Testis (tissue), 3 donors: ENCODE results near the gene PTPRN2. TPM values are rescaled to one million over a fixed set of nuclear protein-coding genes. Genes with fewer than 3 reads are reported as not detected.

Source experiments
- DNase-seq: peaks from one replicate; pipeline ENCODE4 v3.0.0-alpha.2; 2019
- H3K27ac ChIP-seq, 2 donors: fragments of 200-600 bp; sonication (generic); one replicate each; pipeline ENCODE4 v1.5.1; 2019
- H3K27me3 ChIP-seq: fragments of 200-600 bp; sonication (generic); one replicate; pipeline ENCODE4 v1.5.1; 2019
- H3K36me3 ChIP-seq: fragments of 200-600 bp; sonication (generic); one replicate; pipeline ENCODE4 v1.5.1; 2017; ENCODE audit warnings: low read depth; ENCODE audit errors: missing control alignments
- H3K4me1 ChIP-seq: fragments of 200-600 bp; sonication (generic); one replicate; pipeline ENCODE4 v1.5.1; 2019
- H3K4me3 ChIP-seq, 2 donors: fragments of 200-600 bp; sonication (generic); one replicate each; pipeline ENCODE4 v1.5.1; 2017 to 2019
- H3K9me3 ChIP-seq: fragments of 200-600 bp; sonication (generic); one replicate; pipeline ENCODE4 v1.5.1; 2017
- CTCF ChIP-seq, 3 experiments: fragments of 450-650 bp in 2 of 3; fragments of 200-600 bp in 1 of 3; sonication (generic) in 1 of 3; IDR thresholded peaks; one replicate each; pipeline ENCODE4 v1.5.1; 2016 to 2019; ENCODE audit warnings: antibody characterized with exemption in 3 of 3, mild to moderate bottlenecking in 2 of 3, moderate library complexity in 1 of 3
- POLR2A ChIP-seq: fragments of 450-650 bp; IDR thresholded peaks from one replicate; pipeline ENCODE4 v1.6.1; 2017; ENCODE audit warnings: antibody characterized with exemption, mild to moderate bottlenecking, moderate library complexity
- WGBS, 2 donors: methylation state at CpG; one replicate each; pipeline ENCODE4 v1.1.5; 2018; 5-methylcytosine and 5-hydroxymethylcytosine counted together
- intact Hi-C: fragments of 100-400 bp; cut with DNase I; formaldehyde crosslinking; loops from one replicate; pipeline ENCODE4 v1.15.1; 2023; ENCODE audit warnings: low total_unique reads
- polyA plus RNA-seq: library from polyadenylated mRNA; stranded (reverse); fragments of 350-450 nt; fragmentation: Illumina TruSeq; extraction: RNeasy Lipid Tissue Mini Kit (QIAGEN cat#74804); gene quantifications from one replicate; pipeline ENCODE4 v1.2.3, GENCODE V29; 2014; ENCODE audit warnings: low read depth, low replicate concordance; ENCODE audit not compliant: insufficient read depth
- total RNA-seq, 2 donors: library from RNA; depleted of rRNA; stranded (reverse); fragments of >200 nt; gene quantifications; one replicate each; pipeline ENCODE4 v1.2.3, GENCODE V29; 2016

PTPRN2 gene
- total and polyA plus RNA-seq, 3 donors from 2014 or later, result 9.3 to 10.8 (median 9.8) TPM

GRCh38 chr7:157694376-157694665, 893.3 kb downstream of the PTPRN2 start:
- 32 to 44% methylated on average over 6 of the region's 6 CpGs for WGBS, 2 donors
- Histone ChIP-seq H3K4me1 (peaks cover 3% of the 10 kb centered on the region), H3K27me3 (no peaks in the 10 kb centered on the region), H3K9me3 (no peaks in the 10 kb centered on the region), H3K27ac (no peak overlapping the region), H3K36me3 (no peaks in the 10 kb centered on the region), H3K4me3 (no peak overlapping the region)
- TF ChIP-seq POLR2A (no peak), CTCF (IDR thresholded peaks at IDR 0.05) (no peak)
- no peak for DNase-seq
- intact Hi-C loops, result no loop called here

GRCh38 chr7:157693521-157694375, 893.9 kb downstream of the PTPRN2 start:
- WGBS, 2 donors, result 14 to 24% methylated on average over 17 to 43 of the region's 64 CpGs
- intact Hi-C loops, result no loop called here
- Histone ChIP-seq H3K27me3 (no peaks in the 10 kb centered on the region), H3K36me3 (no peaks in the 10 kb centered on the region), H3K9me3 (no peaks in the 10 kb centered on the region), H3K4me1 (peaks cover 3% of the 10 kb centered on the region), H3K4me3 (peak overlapping the region in 1 of 2 donors; percentile 41), H3K27ac (no peak overlapping the region)
- TF ChIP-seq CTCF (IDR thresholded peaks at IDR 0.05), result no peak
- no peak for TF ChIP-seq POLR2A
- peak; percentile 9 for DNase-seq

GRCh38 chr7:157693071-157693520, 894.5 kb downstream of the PTPRN2 start:
- DNase-seq, result peak; percentile 13
- TF ChIP-seq CTCF (IDR thresholded peaks at IDR 0.05) (no peak), POLR2A (no peak)
- intact Hi-C loops, result no loop called here
- Histone ChIP-seq H3K27me3 (no peaks in the 10 kb centered on the region), H3K9me3 (no peaks in the 10 kb centered on the region), H3K27ac (no peak overlapping the region), H3K4me3 (peak overlapping the region in 1 of 2 donors; percentile 41), H3K36me3 (no peaks in the 10 kb centered on the region), H3K4me1 (peaks cover 8% of the 10 kb centered on the region)
- 0 to 14% methylated on average over 9 to 21 of the region's 47 CpGs for WGBS, 2 donors

GRCh38 chr7:157692460-157693011, 895.1 kb downstream of the PTPRN2 start:
- H3K27me3 ChIP-seq, result no peaks in the 10 kb centered on the region
- no peak for DNase-seq
- no peak overlapping the region for H3K27ac ChIP-seq
- H3K4me3 ChIP-seq, result peak overlapping the region in 1 of 2 donors; percentile 41
- H3K4me1 ChIP-seq, result peaks cover 8% of the 10 kb centered on the region
- TF ChIP-seq CTCF (IDR thresholded peaks at IDR 0.05), result no peak
- no peak for TF ChIP-seq POLR2A
- no peaks in the 10 kb centered on the region for H3K36me3 ChIP-seq
- intact Hi-C loops, result no loop called here
- WGBS, 2 donors, result 15% methylated on average over 44 of the region's 44 CpGs; no CpG with 5 or more reads in 1 of the 2 donors
- no peaks in the 10 kb centered on the region for H3K9me3 ChIP-seq
